GM19372 (cell line): ENCODE measurements around the gene GPR119.
"Not testable (repeated sequence)": the region's sequence is repeated elsewhere in the genome, so short reads cannot be mapped to it uniquely, and the experiment has no call there.

Experiments used
- ATAC-seq: cut with Tn5 transposase; IDR thresholded peaks from one replicate; pipeline ENCODE4 v1.9.1; 2021; ENCODE audit warnings: mild to moderate bottlenecking, low read depth, moderate library complexity; ENCODE audit not compliant: unreplicated experiment

GPR119 gene

GRCh38 chrX:130385520-130385919, at the start of gene GPR119:
Gene GPR119 (minus strand): TSS chrX:130385674. CDS start chrX:130385447, 227 bp downstream.
- no peak for ATAC-seq

- not testable (repeated sequence) for ATAC-seq
Measured at GRCh38 chrX:130429236-130429635, 43.8 kb upstream of the GPR119 start.

- no peak for ATAC-seq
Measured at GRCh38 chrX:130426531-130426930, 41.1 kb upstream of the GPR119 start.

- no peak for ATAC-seq
Measured at GRCh38 chrX:130419263-130419662, 33.8 kb upstream of the GPR119 start.

GRCh38 chrX:130418740-130419139, 33.3 kb upstream of the GPR119 start:
- no peak for ATAC-seq

GRCh38 chrX:130418066-130418465, 32.6 kb upstream of the GPR119 start:
- no peak for ATAC-seq

- ATAC-seq: no peak
Measured at GRCh38 chrX:130416785-130417184, 31.3 kb upstream of the GPR119 start.

- no peak for ATAC-seq
Measured at GRCh38 chrX:130415201-130415600, 29.7 kb upstream of the GPR119 start.

GRCh38 chrX:130414800-130415199, 29.3 kb upstream of the GPR119 start:
- ATAC-seq: no peak

- no peak for ATAC-seq
Measured at GRCh38 chrX:130413415-130413814, 27.9 kb upstream of the GPR119 start.

- ATAC-seq: no peak
Measured at GRCh38 chrX:130402208-130402684, 16.8 kb upstream of the GPR119 start.

GRCh38 chrX:130401415-130402207, 16.1 kb upstream of the GPR119 start, which contains the start of gene RBMX2:
Gene RBMX2 (plus strand): TSS chrX:130401987. CDS start chrX:130402033, 46 bp downstream.
- ATAC-seq: peak; percentile 98

GRCh38 chrX:130395341-130395740, 9.9 kb upstream of the GPR119 start:
- no peak for ATAC-seq

- ATAC-seq: no peak
Measured at GRCh38 chrX:130393451-130394074, 8.1 kb upstream of the GPR119 start.

- ATAC-seq: no peak
Measured at GRCh38 chrX:130386408-130386808, 934 bp upstream of the GPR119 start.

- no peak for ATAC-seq
Measured at GRCh38 chrX:130378024-130378669, 7.3 kb downstream of the GPR119 start.

- ATAC-seq: no peak
Measured at GRCh38 chrX:130376077-130376476, 9.4 kb downstream of the GPR119 start.

GRCh38 chrX:130352050-130352449, 33.4 kb downstream of the GPR119 start:
- not testable (repeated sequence) for ATAC-seq

GRCh38 chrX:130351567-130351966, 33.9 kb downstream of the GPR119 start:
- ATAC-seq: no peak

- ATAC-seq: no peak
Measured at GRCh38 chrX:130347321-130347720, 38.2 kb downstream of the GPR119 start.

GRCh38 chrX:130343411-130343810, 42.1 kb downstream of the GPR119 start:
- ATAC-seq: no peak
